HG03571 (cell line): ENCODE results near the gene LRP3.
"Not testable (repeated sequence)": the region's sequence is repeated elsewhere in the genome, so short reads cannot be mapped to it uniquely, and the experiment has no call there.

Experiments used
- ATAC-seq: cut with Tn5 transposase; IDR thresholded peaks from one replicate; pipeline ENCODE4 v1.9.1; 2021; ENCODE audit not compliant: unreplicated experiment

LRP3 gene, protein sequence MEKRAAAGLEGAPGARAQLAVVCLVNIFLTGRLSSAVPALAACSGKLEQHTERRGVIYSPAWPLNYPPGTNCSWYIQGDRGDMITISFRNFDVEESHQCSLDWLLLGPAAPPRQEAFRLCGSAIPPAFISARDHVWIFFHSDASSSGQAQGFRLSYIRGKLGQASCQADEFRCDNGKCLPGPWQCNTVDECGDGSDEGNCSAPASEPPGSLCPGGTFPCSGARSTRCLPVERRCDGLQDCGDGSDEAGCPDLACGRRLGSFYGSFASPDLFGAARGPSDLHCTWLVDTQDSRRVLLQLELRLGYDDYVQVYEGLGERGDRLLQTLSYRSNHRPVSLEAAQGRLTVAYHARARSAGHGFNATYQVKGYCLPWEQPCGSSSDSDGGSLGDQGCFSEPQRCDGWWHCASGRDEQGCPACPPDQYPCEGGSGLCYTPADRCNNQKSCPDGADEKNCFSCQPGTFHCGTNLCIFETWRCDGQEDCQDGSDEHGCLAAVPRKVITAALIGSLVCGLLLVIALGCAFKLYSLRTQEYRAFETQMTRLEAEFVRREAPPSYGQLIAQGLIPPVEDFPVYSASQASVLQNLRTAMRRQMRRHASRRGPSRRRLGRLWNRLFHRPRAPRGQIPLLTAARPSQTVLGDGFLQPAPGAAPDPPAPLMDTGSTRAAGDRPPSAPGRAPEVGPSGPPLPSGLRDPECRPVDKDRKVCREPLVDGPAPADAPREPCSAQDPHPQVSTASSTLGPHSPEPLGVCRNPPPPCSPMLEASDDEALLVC

DNA sequence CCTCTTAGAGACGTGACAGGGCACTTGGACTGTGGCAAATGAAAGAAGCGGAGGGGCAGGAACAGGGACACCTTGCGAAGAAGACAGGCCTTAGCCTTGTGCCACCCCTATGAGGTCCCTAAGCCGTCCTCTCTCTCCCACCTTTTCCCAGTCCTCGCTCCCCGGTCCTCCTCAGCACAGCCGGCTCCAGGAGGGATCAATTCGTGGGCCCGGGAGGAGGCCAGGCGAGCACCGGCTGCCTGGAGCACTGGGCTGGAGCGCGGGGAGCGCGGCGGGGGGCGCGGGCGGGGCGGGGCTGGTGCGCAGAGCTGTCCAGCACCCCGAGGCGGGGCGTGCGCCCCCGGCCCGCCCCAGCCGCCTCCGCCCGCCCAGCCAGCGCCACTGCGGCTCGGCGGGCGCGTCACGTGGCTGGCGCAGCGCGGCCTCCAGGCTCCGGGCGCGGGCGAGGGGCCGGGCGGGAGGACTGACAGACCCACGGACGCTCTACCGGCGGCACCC, at the start of gene LRP3:
Gene LRP3, plus strand, starts transcription at position 466 of the 498 bp plus-strand sequence. CDS start 456 bp downstream, outside the sequence.
- no peak for ATAC-seq

DNA sequence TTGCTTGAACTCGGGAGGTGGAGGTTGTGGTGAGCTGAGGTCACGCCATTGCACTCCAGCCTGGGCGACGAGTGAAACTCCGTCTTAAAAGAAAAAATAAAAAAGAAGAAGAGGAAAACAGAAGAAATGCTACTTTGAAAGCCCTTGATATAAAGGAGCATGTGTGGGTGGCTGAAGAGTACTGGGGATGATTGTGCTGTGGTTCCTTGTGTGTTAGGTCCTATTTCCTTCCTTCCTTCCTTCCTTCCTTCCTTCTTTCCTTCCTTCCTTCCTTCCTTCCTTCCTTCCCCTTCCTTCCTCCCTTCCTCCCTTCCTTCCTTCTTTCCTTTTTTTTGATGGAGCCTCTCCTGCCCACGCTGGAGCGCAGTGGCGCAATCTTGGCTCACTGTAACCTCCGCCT, 47.9 kb upstream of the LRP3 start:
- no peak for ATAC-seq

DNA sequence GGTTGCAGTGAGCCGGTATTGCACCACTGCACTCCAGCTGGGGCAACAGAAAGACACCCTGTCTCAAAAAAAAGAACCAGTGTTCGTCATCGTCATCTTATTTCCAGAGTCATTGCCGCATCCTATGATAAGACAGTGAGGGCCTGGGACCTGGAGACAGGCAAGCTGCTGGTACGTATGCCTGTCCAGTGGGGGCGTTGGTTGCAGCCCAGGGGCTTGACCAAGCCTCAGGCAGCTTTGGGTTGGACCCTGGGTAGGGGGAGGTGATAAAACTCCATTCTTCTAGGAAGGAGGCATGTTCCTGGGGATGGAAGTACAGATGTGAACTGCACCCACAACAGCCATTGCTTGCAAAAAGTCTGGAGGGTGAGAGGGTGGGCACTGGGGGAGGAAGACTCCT, 46.6 kb upstream of the LRP3 start:
- ATAC-seq = no peak

DNA sequence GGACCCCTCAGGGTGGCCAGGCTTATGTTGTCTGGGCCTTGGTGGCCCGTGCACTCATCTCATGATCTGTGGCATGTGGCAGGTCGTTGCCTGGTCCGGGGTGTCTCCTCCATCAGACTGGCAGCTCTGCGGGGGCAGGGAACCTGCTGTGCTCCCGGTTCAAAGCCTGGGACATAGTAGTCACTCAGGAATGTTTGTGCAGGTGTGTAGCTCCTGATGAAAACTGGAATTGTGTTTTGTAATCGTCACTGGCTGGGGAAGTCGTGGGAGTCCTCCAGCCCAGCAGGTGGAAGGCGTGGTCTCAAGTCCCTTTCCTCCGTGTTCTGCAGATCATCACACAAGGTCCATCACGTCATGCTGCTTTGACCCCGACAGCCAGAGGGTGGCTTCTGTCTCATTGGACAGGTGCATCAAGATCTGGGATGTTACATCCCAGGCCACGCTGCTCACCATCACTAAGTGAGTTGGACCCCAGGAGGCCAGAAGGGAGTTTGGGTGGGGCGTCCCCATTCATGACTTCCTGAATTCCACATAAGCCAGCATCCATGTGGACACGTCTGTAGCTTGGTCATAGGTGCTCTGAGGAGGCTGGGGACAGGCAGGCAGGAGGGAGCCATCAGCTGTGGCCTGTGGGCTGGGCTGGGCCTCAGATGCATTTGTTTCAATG, 43.1 kb upstream of the LRP3 start:
- ATAC-seq = no peak

DNA sequence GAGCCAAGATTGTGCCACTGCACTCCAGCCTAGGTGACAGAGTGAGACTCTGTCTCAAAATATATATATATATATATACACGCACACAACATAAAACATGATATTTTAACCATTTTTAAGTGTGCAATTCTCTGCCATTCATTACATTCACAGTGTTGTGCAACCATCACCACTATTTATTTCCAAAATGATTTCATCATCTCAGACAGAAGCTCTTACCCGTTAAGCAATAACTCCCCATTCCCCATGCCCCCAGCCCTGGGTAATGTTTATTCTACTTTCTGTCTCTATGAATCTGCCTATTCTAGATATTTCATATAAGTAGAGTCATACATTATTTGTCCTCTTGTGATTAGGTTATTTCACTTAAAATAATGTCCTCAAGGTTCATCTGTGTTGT, 42.0 kb upstream of the LRP3 start:
- ATAC-seq = no peak

DNA sequence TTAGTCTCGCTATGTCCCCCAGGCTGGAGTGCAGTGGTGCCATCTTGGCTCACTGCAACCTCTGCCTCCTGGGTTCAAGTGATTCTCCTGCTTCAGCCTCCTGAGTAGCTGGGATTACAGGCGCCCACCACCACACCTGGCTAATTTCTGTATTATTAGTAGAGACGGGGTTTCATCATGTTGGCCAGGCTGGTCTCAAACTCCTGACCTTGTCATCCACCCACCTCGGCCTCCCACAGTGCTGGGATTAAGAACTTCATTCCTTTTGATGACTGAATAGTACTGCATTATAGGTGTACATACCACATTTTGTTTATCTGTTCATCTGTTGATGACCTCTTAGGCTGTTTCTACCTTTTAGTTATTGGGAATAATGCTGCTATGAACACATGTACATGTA, 41.5 kb upstream of the LRP3 start:
- ATAC-seq = not testable (repeated sequence)

DNA sequence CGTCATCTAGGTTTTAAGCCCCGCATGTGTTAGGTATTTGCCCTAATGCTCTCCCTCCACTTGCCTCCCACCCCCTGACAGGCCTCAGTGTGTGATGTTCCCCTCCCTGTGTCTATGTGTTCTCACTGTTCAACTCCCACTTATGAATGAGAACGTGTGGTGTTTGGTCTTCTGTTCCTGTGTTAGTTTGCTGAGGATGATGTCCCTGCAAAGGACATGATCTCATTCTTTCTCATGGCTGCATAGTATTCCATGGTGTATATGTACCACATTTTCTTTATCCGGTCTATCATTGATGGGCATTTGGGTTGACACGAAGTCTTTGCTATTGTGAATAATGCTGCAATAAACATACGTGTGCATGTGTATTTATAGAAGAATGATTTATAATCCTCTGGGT, 39.8 kb upstream of the LRP3 start:
- ATAC-seq = not testable (repeated sequence)

DNA sequence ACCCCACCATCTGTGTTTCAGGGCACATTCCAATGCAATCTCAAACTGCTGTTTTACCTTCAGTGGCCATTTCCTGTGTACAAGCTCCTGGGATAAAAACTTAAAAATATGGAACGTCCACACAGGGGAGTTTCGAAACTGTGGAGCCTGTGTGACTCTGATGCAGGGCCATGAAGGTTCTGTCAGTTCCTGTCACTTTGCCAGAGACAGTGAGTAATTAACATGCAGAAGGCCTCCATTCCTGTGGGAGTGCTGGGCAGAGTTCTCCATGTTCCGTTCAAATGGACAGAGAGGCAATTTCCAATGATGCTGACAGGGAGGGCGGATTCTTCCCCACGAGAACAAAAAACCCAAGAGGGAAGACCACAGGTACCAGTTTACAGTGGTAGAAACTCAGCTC, 37.8 kb upstream of the LRP3 start:
- no peak for ATAC-seq

DNA sequence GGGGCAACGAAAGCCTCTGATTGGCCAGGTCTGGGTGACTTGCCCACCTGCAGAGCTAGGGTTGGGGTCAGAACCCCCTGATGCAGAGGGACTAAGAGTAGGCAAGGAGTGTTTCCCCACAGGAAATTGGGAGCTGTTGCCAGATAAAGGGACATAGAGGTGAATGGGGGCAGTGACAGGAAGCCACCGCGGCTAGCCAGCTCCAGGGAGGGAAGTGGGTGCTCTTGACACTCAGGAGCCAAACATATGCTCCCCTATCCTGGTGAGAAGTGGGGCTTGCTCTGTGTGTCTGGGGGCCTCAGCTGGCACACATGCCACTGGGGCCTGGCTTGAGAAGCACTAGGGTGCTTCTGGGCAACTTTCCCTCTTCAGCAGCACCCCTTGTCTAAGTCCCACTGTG, 36.2 kb upstream of the LRP3 start:
- no peak for ATAC-seq

DNA sequence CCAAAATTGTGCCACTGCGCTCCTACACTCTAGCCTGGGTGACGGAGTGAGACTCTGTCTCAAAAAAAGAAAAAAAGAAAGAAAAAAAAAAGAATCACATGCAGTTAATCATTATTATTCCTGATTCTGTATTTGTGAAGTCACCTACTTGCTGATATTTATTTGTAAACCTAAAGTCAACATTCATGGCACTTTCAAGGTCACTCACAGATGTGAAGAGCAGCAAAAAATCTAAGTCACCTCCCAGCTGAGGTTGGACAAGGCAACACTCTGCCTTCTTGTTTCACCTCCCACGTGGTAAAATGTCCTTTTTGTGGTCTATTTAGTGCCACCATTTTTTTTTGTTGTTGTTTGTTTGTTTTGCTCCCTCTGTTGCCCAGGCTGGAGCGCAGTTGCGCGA, 35.8 kb upstream of the LRP3 start:
- no peak for ATAC-seq

DNA sequence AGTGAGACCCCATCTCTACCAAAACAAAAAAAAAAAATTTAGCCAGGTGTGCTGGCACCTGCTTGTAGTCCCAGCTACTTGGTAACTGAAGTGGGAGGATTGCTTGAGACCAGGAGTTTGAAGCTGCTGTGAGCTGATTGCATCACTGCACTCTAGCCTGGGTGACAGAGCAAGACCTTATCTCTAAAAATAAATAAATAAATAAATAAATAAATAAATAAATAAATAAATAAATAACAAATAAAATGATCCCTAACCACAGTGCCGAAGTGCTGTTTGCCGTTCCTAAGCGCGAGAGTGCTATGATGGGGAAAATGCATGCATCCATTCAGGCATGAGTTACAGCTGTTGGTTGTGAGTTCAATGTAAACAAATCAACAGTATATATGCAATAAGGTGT, 35.0 kb upstream of the LRP3 start:
- no peak for ATAC-seq

DNA sequence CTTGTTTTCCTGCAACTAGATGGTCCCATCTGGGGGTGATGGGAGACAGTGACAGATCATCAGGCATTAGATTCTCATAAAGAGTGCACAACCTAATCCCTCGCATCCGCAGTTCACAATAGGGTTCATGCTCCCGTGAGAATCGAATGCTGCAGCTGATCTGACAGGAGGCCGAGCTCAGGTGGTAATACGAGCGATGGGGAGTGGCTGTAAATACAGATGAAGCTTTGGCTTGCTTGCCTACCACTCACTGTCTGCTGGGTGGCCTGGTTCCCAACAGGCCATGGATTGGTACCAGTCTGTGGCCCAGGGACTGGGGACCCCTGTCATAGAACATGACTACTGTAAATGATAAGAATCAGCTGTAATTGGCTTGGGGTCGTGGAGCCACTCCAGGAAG, 34.2 kb upstream of the LRP3 start:
- ATAC-seq = no peak

DNA sequence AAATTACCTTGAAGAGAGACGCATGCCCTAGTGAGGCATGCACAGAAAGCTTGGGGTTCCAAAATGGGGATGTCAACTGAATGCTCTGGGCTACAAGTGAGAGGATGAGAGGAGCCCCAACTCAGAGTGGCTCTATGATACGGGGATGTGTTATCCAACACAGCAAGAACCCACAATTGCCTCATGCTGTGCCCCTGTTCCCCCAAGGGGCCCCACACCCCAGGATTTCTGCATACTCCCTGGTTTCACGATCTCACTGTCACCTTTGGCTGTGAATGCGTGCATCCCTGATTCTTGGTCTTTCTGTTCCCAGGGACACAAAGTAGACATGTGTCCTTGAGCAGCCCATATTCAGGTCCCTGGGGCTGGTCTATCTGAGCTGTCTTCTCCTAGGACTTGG, 32.9 kb upstream of the LRP3 start:
- no peak for ATAC-seq

DNA sequence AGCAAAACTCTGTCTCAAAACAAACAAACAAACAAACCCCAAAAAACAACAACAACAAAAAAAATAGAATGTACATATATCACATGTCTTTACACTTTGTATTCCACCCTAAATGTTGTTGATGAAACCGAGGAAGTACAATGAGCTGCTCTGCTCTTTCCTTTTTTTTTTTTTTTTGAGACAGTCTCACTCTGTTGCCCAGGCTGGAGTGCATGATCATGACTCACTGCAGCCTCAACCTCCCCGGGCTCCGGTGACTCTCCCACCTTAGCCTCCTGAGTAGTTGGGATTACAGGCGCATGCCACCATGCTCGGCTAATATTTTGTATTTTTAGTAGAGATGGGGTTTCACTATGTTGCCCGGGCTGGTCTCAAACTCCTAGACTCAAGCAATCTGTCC, 30.6 kb upstream of the LRP3 start:
- ATAC-seq = no peak

DNA sequence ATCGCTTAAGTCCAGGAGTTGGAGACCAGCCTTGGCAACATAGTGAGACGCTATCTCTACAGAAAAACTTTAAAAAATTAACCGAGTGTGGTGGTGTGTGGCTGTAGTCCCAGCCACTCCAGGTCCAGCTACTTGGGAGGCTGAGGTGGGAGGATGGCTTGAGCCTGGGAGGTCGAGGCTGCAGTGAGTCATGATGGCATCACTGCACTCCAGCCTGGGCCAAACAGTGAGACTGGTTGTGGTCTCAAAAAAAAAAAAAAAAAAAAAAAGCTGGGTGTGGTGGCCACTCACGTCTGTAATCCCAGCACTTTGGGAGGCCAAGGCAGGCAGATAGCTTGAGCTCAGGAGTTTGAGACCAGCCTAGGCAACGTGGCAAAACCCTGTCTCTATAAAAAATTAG, 28.1 kb upstream of the LRP3 start:
- ATAC-seq = not testable (repeated sequence)

DNA sequence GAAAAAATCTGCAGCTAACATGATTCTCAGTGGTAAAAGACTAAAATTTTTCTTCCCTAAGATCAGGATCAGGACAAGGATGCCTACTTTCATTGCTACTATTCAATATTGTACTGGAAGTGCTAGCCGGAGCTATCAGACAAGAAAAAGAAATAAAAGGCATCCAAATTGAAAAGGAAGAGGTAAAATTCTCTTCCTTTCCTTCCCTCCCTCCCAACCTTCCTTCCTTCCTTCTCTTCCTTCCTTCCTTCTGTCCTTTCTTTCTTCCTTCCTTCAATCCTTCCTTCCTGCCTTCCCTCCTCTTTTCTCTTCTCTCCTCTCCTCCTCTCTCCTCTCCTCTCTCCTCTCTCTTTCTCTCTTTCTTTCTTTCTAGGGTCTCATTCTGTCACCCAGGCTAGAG, 26.7 kb upstream of the LRP3 start:
- ATAC-seq = no peak

DNA sequence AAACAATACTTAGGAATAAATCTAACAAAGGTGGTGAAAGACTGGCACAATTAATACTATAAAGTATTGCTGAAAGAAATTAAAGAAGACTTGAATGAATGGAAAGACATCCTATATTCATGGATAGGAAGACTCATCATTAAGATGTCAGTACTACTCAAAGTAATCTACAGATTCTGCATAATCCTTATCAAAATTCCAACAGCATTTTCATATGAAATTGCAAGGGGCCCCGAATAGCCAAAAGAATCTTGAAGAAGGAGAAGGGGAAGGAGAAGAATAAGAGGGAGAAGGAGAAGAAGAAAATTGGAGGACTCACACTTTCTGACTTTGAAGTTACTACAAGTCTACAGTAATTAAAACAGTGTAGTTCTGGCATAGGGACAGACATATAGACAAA, 25.6 kb upstream of the LRP3 start:
- no peak for ATAC-seq

DNA sequence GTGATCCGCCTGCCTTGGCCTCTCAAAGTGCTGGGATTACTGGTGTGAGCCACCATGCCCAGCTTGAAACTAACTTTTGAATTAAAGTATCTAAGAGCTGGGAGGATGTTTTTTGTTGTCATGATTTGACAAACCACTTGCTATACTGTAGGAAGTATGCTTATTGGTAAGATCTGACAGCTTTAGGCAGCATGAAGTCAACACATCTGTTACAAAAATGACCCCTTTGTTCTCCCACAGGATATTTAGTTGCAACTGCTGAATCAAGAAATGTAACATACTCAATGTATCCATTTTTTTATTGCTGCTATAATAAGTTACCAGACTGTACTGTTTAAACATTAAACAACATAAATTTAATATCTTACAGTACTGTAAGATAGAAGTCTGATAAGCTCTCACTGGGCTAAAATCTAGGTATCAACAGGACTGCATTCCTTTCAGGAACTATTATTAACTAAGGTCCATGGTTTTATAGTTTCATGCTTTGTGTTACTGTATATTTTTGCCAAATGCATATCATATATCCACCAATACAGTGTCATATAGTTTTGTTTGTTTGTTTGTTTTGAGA, 22.8 kb upstream of the LRP3 start:
- ATAC-seq = no peak

DNA sequence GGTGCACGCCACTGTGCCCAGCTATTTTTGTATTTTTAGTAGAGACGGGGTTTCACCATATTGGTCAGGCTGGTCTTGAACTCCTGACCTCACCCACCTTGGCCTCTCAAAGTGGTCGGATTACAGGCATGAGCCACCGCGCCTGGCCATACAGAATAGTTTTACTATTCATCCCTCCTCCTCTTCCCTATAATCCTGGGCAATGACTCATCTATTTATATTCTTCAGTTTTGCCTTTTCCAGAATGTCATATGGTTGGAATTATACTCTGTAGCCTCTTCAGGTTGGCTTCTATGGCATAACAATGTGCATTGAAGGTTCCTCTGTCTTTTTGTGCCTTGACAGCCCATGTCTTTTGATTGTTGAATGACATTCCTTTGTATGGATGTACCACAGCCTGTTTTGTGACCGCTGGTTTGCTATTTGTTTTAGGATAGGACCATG, 22.2 kb upstream of the LRP3 start:
- no peak for ATAC-seq

DNA sequence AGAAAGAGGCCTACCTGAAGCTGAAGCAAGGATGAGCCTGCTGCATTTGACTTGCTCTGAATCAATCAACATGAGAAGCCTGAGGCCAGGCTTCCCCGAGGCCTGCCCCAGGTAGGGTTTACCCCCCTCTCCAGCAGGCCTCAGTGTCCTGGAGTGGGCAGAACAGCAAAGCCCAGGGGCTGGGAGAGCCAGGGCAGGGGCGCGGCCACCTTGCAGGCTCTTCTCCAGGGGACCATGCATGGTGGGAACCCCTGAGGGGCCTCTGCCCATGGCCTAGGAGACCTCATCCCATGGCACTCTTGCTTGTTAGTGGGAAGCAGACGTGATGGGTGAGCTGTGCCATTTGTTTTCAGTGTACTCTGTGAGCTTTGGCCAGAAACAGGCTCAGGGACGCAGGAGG, 19.9 kb upstream of the LRP3 start:
- ATAC-seq = no peak

DNA sequence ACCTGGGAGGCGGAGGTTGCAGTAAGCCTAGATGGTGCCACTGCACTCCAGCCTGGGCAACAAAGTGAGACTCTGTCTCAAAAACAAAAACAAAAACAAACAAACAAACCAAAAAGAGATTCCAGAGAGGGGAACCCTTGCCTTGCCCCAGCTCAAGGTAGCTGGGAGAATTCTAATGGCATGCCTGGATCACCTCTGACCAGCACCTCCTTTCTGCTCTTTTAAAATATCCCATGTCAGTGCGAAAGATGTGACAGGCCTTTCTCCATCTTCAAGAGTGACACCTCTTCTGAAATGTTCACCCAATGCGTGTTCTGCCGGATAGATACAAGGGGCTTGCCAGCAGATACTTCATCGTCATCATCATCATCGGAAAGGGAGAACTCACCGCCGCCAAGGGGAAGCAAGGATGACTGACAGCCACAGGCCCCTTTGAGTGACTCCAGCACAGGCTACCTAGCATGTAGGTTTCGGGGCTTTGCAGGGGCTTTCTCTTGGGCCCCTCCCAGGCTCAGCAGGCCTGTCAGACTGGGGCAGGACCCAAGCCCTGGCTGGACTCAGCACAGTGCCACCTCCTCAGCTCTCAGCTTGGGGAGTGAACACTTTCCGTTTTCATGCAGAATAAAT, 18.9 kb upstream of the LRP3 start:
- no peak for ATAC-seq
